WTC11 (cell line): ENCODE results near the gene MACO1. TPM values are rescaled to one million over a fixed set of nuclear protein-coding genes. Genes with fewer than 3 reads are reported as not detected.

Source experiments
- ATAC-seq: fragments of 200-7000 bp; cut with Tn5 transposase; 2 replicates; pipeline ENCODE4 v1.10.0; 2021; ENCODE audit warnings: mild to moderate bottlenecking, moderate library complexity
- CTCF ChIA-PET: fragments of 300-600 bp; sonication (Branson Sonifier 250); formaldehyde crosslinking; loops from one replicate; lab custom pipeline; 2021; ENCODE audit warnings: antibody characterized with exemption; lab: Charles Lee
- POLR2A ChIA-PET: fragments of 350-600 bp; sonication (Branson Sonifier 250); formaldehyde crosslinking; loops from one replicate; lab custom pipeline; 2021; ENCODE audit warnings: antibody characterized with exemption; lab: Charles Lee
- DNase-seq: peaks from one replicate; pipeline ENCODE4 v3.0.0; 2021; ENCODE audit warnings: low spot score
- H3K27ac Mint-ChIP-seq: 2 replicates; pipeline ENCODE4 v1.8.0; 2021; ENCODE audit warnings: mixed read lengths
- H3K27me3 Mint-ChIP-seq: 2 replicates; pipeline ENCODE4 v1.8.0; 2021; ENCODE audit warnings: low read depth, mild to moderate bottlenecking, moderate library complexity, mixed read lengths
- H3K36me3 Mint-ChIP-seq: 2 replicates; pipeline ENCODE4 v1.8.0; 2021; ENCODE audit warnings: mixed read lengths
- H3K4me1 Mint-ChIP-seq: 2 replicates; pipeline ENCODE4 v1.8.0; 2022; ENCODE audit warnings: mixed read lengths
- H3K4me3 Mint-ChIP-seq: 2 replicates; pipeline ENCODE4 v1.8.0; 2021; ENCODE audit warnings: mild to moderate bottlenecking, moderate library complexity, mixed read lengths
- H3K9me3 Mint-ChIP-seq: 2 replicates; pipeline ENCODE4 v1.8.0; 2021; ENCODE audit warnings: mixed read lengths
- AR ChIP-seq: fragments of 250-450 bp; sonication (Bioruptor Pico); IDR thresholded peaks from 2 replicates; pipeline ENCODE4 v1.9.0; 2021; ENCODE audit warnings: mild to moderate bottlenecking
- CREB1 ChIP-seq: sonication (generic); formaldehyde crosslinking; IDR thresholded peaks from 2 replicates; pipeline ENCODE4 v1.8.0; 2023; ENCODE audit warnings: mild to moderate bottlenecking, missing genetic modification reagents
- ERG ChIP-seq: fragments of 250-450 bp; sonication (Bioruptor Pico); IDR thresholded peaks from 2 replicates; pipeline ENCODE4 v1.8.0; 2021; ENCODE audit warnings: mild to moderate bottlenecking
- FOXJ3 ChIP-seq: sonication (generic); formaldehyde crosslinking; IDR thresholded peaks from 2 replicates; pipeline ENCODE4 v1.9.0; 2021; ENCODE audit warnings: missing genetic modification reagents, mild to moderate bottlenecking, borderline replicate concordance
- HMGA2 ChIP-seq: fragments of 250-450 bp; sonication (Bioruptor Pico); IDR thresholded peaks from 2 replicates; pipeline ENCODE4 v1.4.0; 2021; ENCODE audit warnings: mild to moderate bottlenecking, moderate library complexity
- HMGXB4 ChIP-seq: sonication (generic); formaldehyde crosslinking; IDR thresholded peaks from 2 replicates; pipeline ENCODE4 v1.8.1; 2023; ENCODE audit warnings: mild to moderate bottlenecking, moderate library complexity, missing genetic modification reagents
- IRF2 ChIP-seq: sonication (generic); formaldehyde crosslinking; IDR thresholded peaks from 2 replicates; pipeline ENCODE4 v1.8.0; 2022; ENCODE audit warnings: low read depth, missing genetic modification reagents, borderline replicate concordance
- MAX ChIP-seq: sonication (generic); formaldehyde crosslinking; IDR thresholded peaks from 2 replicates; pipeline ENCODE4 v1.8.0; 2022; ENCODE audit warnings: mild to moderate bottlenecking, missing genetic modification reagents
- OVOL2 ChIP-seq: fragments of 250-450 bp; sonication (Bioruptor Pico); IDR thresholded peaks from 2 replicates; pipeline ENCODE4 v1.9.0; 2021; ENCODE audit warnings: mild to moderate bottlenecking, borderline replicate concordance
- RELA ChIP-seq: sonication (generic); formaldehyde crosslinking; IDR thresholded peaks from 2 replicates; pipeline ENCODE4 v1.8.1; 2022; ENCODE audit warnings: missing genetic modification reagents, mild to moderate bottlenecking, borderline replicate concordance
- RORB ChIP-seq: fragments of 250-450 bp; sonication (Bioruptor Pico); IDR thresholded peaks from 2 replicates; pipeline ENCODE4 v1.9.0; 2021; ENCODE audit warnings: mild to moderate bottlenecking
- SMAD3 ChIP-seq: sonication (generic); formaldehyde crosslinking; IDR thresholded peaks from 2 replicates; pipeline ENCODE4 v1.8.0; 2022; ENCODE audit warnings: missing genetic modification reagents, mild to moderate bottlenecking, borderline replicate concordance
- SOX15 ChIP-seq: fragments of 250-450 bp; sonication (Bioruptor Pico); IDR thresholded peaks from 2 replicates; pipeline ENCODE4 v1.9.0; 2021; ENCODE audit warnings: mild to moderate bottlenecking
- ZBTB21 ChIP-seq: sonication (generic); formaldehyde crosslinking; IDR thresholded peaks from 2 replicates; pipeline ENCODE4 v1.8.1; 2023; ENCODE audit warnings: mild to moderate bottlenecking, missing genetic modification reagents, borderline replicate concordance
- ZMAT4 ChIP-seq: fragments of 250-450 bp; sonication (Bioruptor Pico); IDR thresholded peaks from 2 replicates; pipeline ENCODE4 v1.9.0; 2021; ENCODE audit warnings: mild to moderate bottlenecking
- ZNF317 ChIP-seq: sonication (generic); formaldehyde crosslinking; IDR thresholded peaks from 2 replicates; pipeline ENCODE4 v1.8.1; 2023; ENCODE audit warnings: low read depth, mild to moderate bottlenecking, moderate library complexity, missing genetic modification reagents, borderline replicate concordance
- ZNF671 ChIP-seq: fragments of 250-450 bp; sonication (Bioruptor Pico); IDR thresholded peaks from 2 replicates; pipeline ENCODE4 v1.8.0; 2021; ENCODE audit warnings: mild to moderate bottlenecking
- total RNA-seq: library from RNA; stranded (reverse); gene quantifications from 3 replicates; pipeline ENCODE4 v1.2.3, GENCODE V29; 2021
- TF ChIP-seq, protein P1 (sequence below): fragments of 250-450 bp; sonication (Bioruptor Pico); IDR thresholded peaks from 2 replicates; pipeline ENCODE4 v2.1.2; 2022; ENCODE audit warnings: mild to moderate bottlenecking, moderate library complexity
- TF ChIP-seq, protein P2 (sequence below): sonication (generic); formaldehyde crosslinking; IDR thresholded peaks from 2 replicates; pipeline ENCODE4 v1.8.0; 2023; ENCODE audit warnings: mild to moderate bottlenecking, missing genetic modification reagents
- TF ChIP-seq, protein P3 (sequence below): sonication (generic); formaldehyde crosslinking; conservative IDR thresholded peaks from 2 replicates; pipeline ENCODE4 v1.8.1; 2022; ENCODE audit warnings: mild to moderate bottlenecking, missing genetic modification reagents

The MACO1 gene
- total RNA-seq, 1 experiment from 2014 or later, result 9.5 TPM

DNA sequence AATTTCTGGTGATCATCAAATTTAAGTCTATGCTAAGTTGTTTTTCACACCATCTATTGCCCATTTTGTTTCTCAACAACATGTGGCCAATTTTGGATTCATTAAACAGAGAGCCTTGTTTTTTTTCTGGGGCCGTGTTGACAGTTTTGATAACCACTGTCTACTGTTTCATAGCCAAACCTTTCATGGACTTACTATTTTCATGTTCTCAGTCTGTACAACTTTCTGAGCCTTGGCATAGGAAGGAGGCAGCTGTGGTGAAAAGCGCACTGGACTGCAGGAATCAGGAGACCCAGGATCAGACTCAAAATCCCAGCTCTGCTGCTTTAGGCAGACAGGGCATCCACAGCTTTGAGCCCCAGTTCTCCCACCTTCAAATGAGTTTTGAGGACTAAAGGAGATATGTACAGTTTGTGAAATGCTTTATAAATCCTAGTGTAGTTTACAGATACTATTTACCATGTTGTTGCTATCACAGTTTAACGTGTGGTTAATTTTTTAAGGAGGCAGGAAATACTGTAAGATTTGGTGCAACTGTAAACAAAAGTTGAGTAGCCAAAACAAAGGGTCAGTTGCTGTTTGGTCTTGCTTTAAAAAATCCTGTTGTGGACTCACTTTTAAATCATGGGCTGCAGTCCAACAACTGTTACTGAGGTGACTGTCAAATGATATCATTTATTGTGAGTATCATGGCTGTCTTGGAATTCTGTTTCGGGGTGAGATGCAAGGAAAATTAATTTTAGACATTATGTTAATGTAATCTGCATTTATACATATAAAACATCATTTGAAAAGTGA lies 2.9 kb downstream of the MACO1 start (continued):
- TF ChIP-seq CREB1 (CRISPR knock-in tag), result no peak
- TF ChIP-seq RORB (CRISPR knock-in tag), result no peak
- no peak for TF ChIP-seq SOX15 (CRISPR knock-in tag)
- TF ChIP-seq, protein P1, sequence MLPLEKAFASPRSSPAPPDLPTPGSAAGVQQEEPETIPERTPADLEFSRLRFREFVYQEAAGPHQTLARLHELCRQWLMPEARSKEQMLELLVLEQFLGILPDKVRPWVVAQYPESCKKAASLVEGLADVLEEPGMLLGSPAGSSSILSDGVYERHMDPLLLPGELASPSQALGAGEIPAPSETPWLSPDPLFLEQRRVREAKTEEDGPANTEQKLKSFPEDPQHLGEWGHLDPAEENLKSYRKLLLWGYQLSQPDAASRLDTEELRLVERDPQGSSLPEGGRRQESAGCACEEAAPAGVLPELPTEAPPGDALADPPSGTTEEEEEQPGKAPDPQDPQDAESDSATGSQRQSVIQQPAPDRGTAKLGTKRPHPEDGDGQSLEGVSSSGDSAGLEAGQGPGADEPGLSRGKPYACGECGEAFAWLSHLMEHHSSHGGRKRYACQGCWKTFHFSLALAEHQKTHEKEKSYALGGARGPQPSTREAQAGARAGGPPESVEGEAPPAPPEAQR (CRISPR knock-in tag), result no peak
- no peak for TF ChIP-seq ZNF671 (CRISPR knock-in tag)
- TF ChIP-seq, protein P2, sequence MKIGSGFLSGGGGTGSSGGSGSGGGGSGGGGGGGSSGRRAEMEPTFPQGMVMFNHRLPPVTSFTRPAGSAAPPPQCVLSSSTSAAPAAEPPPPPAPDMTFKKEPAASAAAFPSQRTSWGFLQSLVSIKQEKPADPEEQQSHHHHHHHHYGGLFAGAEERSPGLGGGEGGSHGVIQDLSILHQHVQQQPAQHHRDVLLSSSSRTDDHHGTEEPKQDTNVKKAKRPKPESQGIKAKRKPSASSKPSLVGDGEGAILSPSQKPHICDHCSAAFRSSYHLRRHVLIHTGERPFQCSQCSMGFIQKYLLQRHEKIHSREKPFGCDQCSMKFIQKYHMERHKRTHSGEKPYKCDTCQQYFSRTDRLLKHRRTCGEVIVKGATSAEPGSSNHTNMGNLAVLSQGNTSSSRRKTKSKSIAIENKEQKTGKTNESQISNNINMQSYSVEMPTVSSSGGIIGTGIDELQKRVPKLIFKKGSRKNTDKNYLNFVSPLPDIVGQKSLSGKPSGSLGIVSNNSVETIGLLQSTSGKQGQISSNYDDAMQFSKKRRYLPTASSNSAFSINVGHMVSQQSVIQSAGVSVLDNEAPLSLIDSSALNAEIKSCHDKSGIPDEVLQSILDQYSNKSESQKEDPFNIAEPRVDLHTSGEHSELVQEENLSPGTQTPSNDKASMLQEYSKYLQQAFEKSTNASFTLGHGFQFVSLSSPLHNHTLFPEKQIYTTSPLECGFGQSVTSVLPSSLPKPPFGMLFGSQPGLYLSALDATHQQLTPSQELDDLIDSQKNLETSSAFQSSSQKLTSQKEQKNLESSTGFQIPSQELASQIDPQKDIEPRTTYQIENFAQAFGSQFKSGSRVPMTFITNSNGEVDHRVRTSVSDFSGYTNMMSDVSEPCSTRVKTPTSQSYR (CRISPR knock-in tag), result no peak
- TF ChIP-seq HMGXB4, result no peak
- TF ChIP-seq, all 79 proteins: peak for 0

- Mint-ChIP-seq H3K27ac (no peak overlapping the region), H3K4me3 (no peak overlapping the region), H3K27me3 (no peaks in the 10 kb centered on the region), H3K9me3 (no peaks in the 10 kb centered on the region), H3K36me3 (no peaks in the 10 kb centered on the region), H3K4me1 (peaks cover 13% of the 10 kb centered on the region)
- ChIA-PET CTCF (no interaction called here), POLR2A (no interaction called here)
- ATAC-seq (no peak), DNase-seq (no peak)
- no peak for TF ChIP-seq ERG (CRISPR knock-in tag)
- no peak for TF ChIP-seq RELA (CRISPR knock-in tag)
- no peak for TF ChIP-seq MAX (CRISPR knock-in tag)
- no peak for TF ChIP-seq AR (CRISPR knock-in tag)
- TF ChIP-seq ZBTB21 (CRISPR knock-in tag), result no peak
- TF ChIP-seq HMGA2, result no peak
- no peak for TF ChIP-seq OVOL2 (CRISPR knock-in tag)
- TF ChIP-seq SMAD3 (CRISPR knock-in tag), result no peak
- TF ChIP-seq ZNF317 (CRISPR knock-in tag), result no peak
- TF ChIP-seq, protein P3, sequence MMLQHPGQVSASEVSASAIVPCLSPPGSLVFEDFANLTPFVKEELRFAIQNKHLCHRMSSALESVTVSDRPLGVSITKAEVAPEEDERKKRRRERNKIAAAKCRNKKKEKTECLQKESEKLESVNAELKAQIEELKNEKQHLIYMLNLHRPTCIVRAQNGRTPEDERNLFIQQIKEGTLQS (CRISPR knock-in tag), result no peak
- no peak for TF ChIP-seq IRF2 (CRISPR knock-in tag)
- TF ChIP-seq ZMAT4 (CRISPR knock-in tag), result no peak
- TF ChIP-seq FOXJ3 (CRISPR knock-in tag), result no peak
Measured at GRCh38 chr1:25435397-25436108, 4.9 kb downstream of the MACO1 start.
